Esophagus (tissue), 2 donors: ENCODE data around the gene NOS1AP. TPM values are rescaled to one million over a fixed set of nuclear protein-coding genes. Genes with fewer than 3 reads are reported as not detected.
"Not testable (repeated sequence)": the region's sequence is repeated elsewhere in the genome, so short reads cannot be mapped to it uniquely, and the experiment has no call there.

Source experiments
- H3K27ac ChIP-seq, 2 donors: one replicate each; pipeline ENCODE4 v1.5.1; 2013; ENCODE audit warnings: low read depth in 2 of 2, mild to moderate bottlenecking in 2 of 2, inconsistent platforms in 1 of 2, low read length in 1 of 2, moderate library complexity in 1 of 2
- H3K27me3 ChIP-seq, 2 donors: one replicate each; pipeline ENCODE4 v1.6.1; 2013; ENCODE audit warnings: low read length in 2 of 2, control low read depth in 1 of 2, mild to moderate bottlenecking in 1 of 2; ENCODE audit not compliant: insufficient read depth in 2 of 2, control insufficient read depth in 1 of 2
- H3K36me3 ChIP-seq, 2 donors: one replicate each; pipeline ENCODE4 v1.6.1; 2013; ENCODE audit warnings: low read length in 1 of 2; ENCODE audit not compliant: control insufficient read depth in 2 of 2, insufficient read depth in 2 of 2
- H3K4me1 ChIP-seq, 2 donors: one replicate each; pipeline ENCODE4 v1.6.1; 2013; ENCODE audit warnings: low read length in 1 of 2; ENCODE audit not compliant: control insufficient read depth in 2 of 2, insufficient read depth in 2 of 2
- H3K4me3 ChIP-seq, 2 donors: one replicate each; pipeline ENCODE4 v1.5.1; 2013; ENCODE audit warnings: low read length in 2 of 2, mild to moderate bottlenecking in 2 of 2, low read depth in 1 of 2, moderate library complexity in 1 of 2
- H3K9me3 ChIP-seq, 2 donors: one replicate each; pipeline ENCODE4 v1.6.1; 2013; ENCODE audit warnings: mild to moderate bottlenecking in 2 of 2, low read depth in 1 of 2, low read length in 1 of 2, moderate library complexity in 1 of 2; ENCODE audit not compliant: control insufficient read depth in 2 of 2, insufficient read depth in 1 of 2
- WGBS, 2 donors: extraction: QIAGEN DNeasy Blood & Tissue Kit; methylation state at CpG; one replicate each; pipeline ENCODE4 v1.1.7; 2013; 5-methylcytosine and 5-hydroxymethylcytosine counted together
- polyA plus RNA-seq, 2 donors: library from polyadenylated mRNA; stranded (reverse); fragments of 200-250 nt; gene quantifications; one replicate each; pipeline ENCODE4 v1.2.3, GENCODE V29; 2013
- donor health status: healthy with polysubstance abuse.
- donor health status: Bipolar disorder and iron deficiency.

Gene NOS1AP
- polyA plus RNA-seq, 2 donors = 0.53 to 0.98 TPM

DNA sequence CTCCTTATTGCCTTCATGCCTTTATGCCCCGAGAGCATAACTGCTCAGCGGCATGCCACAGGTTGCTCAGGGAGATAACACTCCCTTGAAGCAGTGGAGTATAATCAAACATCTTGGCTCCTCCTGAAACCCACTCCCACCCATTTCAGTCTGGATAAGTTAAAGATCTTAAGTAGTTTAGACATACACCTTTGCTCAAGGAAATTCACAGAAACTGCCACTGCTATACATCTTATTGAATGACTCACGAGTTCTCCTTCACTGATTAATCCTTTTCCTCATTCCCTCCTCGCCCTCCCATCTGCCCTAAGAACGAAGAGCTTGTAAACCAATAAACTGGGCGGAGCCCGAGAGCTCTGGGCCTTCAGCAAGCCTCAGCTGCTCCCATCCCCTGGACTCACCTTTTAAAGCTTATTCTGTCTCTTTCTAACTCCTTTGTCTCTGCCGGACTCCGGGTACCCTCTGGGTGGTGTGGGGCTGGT is 350.0 kb downstream of the NOS1AP start:
- H3K27me3 ChIP-seq, H3K9me3 ChIP-seq, H3K4me1 ChIP-seq, H3K36me3 ChIP-seq: not testable (repeated sequence)
- Histone ChIP-seq H3K4me3 (peak overlapping the region; percentile 12 to 43), H3K27ac (peak overlapping the region; percentile 74 to 76)
- 49 to 55% methylated on average over 9 of the region's 9 CpGs for WGBS, 2 donors

Other genes starting within 250 kb of the NOS1AP start
- under 1 TPM; 0.29 to 0.66 TPM for gene OLFML2B, start 45.8 kb upstream of the NOS1AP start, polyA plus RNA-seq